Measurements from ENCODE around the gene GLIS1.

Gene GLIS1

DNA sequence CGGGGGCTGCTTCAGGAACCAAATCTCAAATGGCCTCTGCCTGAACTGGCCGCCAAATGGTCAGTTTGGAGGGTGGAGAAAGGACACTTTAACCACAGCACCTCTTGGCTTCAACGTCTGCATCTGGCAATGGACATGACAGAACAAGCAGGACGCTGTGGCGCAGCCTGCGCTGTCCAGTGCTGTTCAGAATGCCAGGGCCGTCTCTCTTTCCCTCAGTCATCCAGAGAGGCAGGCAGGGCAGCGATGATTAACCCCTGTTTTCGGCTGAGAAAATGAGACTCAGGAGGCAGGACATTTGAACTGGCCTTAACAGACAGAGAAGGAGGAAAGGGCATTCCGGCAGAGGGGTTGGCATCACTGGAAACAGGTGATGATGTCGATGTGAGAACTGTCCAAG, 48.6 kb downstream of the GLIS1 start:
- DNase-seq: no peak

DNA sequence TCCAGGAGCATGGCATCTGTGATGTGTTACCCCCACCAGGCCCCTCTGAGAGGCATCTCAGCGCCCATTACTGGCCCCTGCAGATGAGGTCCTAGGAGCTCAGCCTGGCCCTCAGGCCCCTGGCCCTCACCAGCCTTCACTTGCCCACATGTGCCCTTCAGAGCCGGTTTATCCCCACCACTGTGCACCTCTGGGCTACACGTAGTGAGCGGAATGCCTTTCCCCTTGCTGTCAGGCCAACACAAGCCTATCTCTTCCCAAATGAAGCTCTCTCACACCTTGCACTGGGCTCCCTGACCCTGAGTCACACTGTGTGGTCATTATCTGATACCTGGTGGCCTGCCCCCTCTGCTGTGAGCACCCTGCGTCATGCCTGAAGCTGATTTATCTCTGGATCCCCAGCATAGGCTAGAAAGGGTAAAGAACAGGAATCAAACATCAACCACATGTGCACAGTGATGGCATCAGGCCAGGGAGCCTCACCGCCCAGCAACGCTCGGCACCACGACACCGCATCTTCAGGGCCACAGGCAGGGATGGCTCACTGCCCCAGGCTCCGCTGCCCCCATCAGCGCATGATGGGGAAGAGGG, 49.1 kb downstream of the GLIS1 start:
- DNase-seq: no peak

DNA sequence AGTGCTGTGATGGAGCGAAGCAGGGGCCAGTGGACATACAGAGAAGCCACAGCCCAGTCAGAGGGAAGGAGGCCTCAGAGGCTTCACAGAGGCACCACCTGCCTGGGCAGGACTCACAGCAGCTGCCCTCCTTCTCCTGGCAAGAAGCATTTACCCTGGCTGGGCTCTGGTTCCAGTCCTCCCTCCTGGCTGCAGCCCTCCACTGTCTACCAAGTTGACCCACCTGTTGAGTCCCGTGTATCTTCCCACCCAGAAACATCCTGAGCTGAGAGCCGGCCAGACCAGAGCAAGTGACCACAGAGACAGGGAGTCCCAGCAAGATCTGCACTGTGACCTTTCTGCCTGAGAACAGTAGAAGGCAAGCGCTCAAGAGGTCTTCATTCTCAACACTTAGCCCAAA, 49.7 kb downstream of the GLIS1 start:
- DNase-seq: no peak

DNA sequence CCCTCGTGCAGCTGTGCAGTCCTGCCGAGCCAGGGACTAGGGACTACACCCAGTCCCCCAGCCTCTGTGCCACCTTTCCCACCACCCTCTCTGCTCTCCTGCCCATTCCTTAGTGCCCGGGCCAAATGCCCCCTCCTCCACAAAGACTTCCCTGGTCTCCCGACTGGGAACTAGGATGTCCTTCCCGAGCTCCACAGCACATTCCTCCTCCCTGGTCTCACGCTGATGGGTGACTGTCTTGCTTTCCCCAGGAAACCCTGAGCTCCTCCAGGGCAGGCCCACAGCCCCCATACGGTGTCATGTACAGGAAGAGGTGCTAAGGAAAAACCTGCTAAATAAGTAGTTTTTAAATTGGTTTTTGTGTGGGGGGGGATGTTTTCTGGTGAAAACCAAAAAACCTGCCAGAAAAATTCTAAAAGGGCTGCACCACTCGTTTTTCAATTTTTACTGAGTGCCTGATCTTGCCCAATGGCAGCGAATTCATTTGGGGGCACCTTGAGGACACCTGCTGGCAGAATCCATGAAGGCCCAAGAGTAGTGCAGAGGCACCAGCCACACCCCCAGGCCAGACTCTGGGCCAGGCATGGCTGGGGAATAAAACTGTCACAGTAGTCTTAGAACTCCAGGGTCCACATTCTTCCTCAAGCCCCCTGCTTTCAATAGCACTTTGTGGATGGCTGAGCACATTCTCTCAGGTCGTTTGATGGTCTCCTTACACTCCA, 50.4 kb downstream of the GLIS1 start:
- peak; percentile 14 for DNase-seq

DNA sequence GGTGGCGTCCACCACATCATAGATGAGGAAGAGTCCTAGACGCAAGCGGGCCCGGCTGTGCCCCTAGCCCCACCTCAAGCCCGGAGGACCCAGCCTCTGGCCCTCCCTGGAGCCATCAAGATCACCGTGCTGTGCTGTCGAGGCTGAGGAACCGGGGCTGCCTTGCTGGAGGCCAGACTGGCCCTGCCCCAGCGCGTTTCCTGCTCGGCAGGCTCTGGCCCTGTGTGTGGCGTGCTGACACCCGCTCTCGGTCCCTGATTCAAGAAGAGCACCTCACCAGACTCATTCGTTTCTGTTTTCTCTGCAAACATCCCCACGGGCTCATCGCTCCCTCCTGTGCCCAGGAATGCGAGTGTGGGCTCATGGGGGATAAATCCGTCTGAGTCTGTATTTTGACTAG, 51.1 kb downstream of the GLIS1 start:
- no peak for DNase-seq

DNA sequence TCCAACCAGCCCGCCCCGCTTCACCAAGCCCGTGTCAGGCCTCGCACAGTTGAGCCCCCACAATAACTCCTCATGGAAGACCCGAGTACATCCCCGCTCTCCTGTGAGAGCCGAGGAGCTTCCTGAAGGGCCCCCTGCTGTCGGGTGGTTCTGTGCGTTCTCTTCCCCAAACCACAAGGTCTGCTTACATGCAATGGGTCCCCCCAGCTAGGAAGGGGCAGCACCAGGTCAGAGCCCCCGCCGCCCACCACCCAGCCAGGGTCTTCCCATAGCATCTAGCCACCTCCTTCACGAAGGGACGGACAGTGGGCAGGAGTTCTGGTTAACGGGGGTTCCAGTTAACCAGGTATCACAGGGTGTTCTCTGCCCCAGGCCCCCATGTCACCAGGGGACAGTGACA, 51.5 kb downstream of the GLIS1 start:
- DNase-seq: no peak

DNA sequence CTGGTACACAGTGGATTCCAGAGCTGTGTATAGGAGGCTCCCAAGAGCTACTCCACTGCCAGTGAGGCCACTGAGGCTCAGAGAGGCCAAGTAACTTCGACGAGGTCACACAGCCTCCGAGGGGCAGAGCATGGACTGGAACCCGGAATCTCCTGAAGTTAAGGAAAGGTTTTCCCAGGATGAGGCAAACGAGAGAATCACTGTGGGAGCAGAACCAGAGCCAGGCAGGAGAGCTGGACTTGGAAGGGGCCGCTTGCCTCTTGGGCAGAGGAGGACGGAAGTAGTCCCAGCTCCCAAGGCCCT, 52.0 kb downstream of the GLIS1 start:
- DNase-seq: no peak

DNA sequence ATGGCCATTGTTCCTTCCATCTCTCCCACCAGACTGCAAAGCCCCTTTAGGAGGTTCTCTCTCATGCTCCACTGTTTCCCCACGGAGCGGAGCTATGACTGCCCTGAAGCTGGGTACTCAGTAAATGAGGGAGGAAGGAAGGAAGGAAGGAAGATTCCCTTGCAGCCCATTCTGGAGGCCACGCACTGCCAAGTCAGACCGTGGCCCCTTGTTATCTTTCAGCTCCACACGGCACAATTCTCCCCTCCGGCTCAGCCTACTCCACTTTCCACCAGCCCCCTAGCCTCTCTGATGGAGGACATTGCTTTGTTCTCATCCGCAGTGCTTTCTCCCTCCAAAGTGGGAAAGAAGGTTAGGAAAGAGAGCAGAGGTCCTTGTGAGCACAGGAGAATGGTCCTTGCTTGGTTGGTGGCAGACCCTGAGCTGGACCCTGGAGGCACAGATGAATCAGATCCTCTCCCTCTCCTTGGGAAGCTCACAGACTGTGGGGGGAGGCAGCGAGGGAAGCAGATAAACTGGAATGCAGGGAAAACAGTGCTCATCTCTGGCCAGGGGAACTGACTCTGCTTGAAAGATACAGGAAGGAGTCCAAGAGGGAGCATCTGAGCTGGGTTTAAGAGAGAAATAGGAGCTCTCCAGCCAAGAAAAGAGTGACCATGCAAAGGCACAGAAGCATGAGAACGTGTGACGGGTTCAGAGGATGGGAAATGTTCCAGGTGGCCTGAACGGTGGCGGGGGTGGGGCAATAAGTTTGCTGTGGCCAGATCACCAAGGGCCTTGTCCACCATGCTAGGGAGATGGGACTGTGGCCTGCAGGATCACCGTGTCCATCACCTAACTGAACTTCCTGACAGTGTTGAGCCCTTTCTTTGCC, 52.6 kb downstream of the GLIS1 start:
- no peak for DNase-seq

DNA sequence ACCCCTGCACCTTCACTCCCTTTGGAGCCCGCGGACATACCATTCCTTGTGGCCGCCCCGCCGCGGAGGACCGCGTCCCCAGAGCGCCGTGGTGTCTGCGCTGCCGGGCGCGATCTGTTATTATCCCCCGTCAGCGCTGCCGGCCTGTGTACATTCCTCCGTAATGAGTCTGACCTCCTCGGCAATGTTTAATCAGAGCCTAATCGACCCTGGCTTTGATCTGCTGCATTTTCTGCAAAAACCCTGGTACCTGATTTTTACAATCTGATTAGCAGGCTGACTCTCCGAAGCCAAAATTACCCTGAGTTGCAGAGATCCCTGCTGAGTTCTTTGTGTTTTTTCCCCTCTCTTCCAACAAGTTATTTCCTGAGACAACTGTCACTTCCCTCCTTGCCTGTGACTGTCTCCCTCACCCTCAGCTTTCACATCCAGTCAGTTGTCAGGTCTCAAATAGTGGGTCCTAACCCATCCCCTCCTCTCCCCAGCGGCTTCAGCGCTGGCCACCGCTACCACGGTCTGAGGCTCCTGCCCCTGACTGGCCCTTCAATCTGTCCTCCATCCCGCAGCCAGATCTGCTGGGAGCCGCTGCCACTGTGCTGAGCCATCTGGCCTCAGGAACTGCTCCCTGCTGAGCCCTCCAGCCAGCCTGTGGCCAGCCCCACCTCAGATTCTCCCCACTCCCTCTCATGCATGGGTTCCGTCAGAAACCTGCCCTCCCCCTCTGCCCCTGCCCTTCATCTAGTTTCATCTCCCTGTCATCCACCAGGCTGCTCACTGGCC, 53.5 kb downstream of the GLIS1 start:
- no peak for DNase-seq

DNA sequence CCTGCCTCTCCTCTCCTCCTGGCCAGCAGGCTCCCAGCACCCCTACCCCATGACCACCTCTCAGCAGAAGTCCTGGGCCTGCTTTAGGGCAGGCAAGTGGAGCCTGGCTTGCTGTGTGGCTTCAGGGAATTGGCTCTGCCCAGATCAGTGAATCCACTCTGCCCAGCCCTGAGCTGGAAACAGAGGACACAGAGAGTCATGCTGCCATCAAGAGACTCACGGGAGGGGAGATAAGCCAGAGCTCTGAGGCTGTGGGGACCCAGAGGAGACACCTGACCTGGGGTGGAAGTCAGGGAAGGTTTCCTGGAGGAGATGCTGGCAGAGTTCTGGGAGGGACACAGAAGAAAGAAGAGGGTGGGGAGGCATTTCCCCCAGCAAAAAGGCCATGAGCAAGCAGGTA, 54.2 kb downstream of the GLIS1 start:
- DNase-seq: no peak

DNA sequence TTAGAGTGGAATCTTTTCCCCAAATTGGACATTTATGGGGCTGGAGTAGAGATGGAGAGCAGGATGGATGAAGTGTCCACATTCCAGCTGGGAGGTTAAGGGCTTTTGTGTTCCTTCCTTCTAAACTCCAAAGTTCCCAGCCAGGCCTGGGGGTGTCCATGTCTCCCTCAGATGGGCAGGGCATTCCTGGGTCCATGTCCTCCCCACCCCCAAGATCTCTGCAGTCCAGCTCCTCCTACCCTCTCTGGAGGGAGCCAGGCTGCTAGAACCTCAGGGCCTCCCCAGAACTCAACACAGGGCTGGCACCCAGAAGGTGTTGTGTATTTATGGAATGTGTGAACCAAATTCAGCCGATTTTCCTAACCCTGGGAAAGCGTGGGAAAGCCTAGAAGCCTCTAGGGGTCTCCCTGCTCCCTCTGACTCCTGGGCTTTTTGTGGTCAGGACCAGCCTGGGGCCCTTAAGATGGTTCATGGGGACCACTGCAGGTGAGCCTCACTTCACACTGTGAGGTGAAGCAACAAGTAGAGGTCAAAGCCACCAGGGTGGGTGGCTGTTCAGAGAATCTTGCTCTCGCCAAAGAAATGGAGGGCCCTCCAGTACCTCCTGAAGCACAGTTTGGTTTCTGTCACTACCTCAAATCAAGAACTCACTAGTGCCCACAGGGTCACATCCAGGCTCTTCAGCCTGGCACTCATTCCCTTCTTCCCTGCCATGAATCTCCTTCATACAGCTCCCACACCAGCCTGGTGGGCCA, 54.8 kb downstream of the GLIS1 start:
- no peak for DNase-seq

DNA sequence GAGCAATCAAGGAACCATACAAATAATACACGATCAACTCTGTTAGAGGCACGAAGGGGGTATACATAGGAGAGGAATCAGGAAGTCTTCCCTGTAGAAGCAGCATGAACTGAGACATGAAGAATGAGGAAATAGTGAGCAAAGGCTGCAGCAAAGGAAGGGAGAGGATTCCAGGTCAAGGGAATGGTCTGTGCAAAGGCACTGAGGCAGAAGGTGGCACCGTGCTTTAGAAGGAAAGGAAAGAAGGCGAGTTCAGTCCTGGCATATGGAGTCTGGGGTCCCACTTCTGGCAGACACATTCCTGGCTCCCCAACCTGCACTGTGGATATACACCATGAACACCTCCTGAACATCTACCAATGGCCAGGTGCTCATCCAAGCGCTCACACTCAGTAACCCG, 56.1 kb downstream of the GLIS1 start:
- no peak for DNase-seq

DNA sequence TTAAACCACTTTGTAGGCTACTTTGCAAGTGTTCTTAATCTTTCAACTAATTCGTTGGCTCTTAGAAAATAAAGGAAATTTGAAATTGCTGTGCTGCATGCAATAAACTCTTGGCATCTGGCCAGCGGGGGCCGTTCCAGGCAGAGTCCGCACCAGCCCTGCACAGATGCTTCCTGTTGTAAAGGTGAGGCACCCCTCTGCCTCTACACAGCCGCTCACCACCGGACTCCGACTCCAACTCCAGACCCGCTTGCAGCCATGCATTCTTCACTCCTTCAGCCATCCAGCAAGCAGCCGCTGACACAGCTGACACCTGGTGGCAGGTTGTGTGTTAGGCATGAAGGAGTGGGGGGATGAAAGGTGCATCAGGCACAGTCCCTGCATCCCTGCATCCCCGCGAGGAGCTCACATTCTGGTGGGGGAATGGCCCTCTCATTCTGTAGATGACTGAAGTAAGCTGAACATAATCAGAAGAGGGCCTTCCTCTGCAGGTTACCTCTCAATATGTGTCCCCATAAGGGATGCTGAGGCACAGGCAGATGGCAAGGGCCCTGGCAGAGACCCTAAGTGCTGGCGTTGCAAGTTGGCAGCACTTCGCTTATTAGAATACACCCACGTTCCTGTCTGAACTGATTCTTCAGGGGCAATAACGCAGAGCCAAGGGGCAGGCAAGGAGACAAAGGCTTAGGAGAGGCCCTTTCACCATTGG, 56.8 kb downstream of the GLIS1 start:
- peak; percentile 46 for DNase-seq

DNA sequence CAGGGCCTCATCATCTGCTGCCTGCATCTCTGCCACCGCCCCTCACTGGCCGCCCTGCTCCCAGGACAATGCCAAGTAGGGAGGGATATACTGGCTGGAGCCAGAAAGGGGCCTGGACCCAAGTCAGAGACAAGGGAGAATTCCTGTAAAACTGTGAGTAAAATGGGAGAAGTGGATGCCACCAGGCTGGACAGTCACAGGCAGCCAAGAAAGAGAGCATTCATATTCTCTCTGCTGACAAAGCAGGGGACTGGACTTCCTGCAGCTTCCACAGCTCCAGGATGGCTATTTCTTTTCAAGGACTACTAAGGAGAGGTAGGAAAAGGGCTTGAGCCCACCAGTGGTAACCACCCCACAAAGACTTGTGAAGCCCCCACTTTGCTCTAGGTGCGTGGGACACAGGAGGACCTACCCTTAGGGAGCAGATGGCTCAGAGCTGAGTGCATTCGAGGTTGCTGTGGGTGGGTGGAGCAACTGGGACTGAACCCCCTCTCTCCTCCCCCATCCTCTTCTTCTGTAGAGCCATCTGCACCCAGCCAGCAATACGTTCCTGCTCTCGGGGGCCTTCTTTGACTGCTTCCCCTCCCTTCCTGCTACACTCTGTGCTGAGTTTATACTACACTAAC, 57.5 kb downstream of the GLIS1 start:
- DNase-seq: no peak

DNA sequence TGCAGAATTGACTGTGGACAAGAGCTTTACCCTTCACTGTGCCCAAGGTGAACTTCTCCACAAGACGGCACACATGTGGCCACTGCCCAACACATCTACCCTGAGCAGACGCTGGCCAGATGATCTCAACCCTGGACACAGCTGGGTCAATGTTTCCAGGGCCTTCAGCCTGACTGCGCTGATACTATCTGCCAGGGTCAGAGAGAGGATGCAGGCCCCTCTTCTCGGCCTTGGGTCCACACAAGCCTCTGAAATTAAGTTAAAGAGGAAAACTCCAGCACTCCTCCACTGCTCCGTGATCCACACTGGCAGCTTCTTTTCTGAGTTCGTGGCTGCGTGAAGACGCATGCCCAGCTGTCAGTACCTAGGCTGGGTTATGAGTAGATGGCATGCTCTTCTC, 58.1 kb downstream of the GLIS1 start:
- no peak for DNase-seq

DNA sequence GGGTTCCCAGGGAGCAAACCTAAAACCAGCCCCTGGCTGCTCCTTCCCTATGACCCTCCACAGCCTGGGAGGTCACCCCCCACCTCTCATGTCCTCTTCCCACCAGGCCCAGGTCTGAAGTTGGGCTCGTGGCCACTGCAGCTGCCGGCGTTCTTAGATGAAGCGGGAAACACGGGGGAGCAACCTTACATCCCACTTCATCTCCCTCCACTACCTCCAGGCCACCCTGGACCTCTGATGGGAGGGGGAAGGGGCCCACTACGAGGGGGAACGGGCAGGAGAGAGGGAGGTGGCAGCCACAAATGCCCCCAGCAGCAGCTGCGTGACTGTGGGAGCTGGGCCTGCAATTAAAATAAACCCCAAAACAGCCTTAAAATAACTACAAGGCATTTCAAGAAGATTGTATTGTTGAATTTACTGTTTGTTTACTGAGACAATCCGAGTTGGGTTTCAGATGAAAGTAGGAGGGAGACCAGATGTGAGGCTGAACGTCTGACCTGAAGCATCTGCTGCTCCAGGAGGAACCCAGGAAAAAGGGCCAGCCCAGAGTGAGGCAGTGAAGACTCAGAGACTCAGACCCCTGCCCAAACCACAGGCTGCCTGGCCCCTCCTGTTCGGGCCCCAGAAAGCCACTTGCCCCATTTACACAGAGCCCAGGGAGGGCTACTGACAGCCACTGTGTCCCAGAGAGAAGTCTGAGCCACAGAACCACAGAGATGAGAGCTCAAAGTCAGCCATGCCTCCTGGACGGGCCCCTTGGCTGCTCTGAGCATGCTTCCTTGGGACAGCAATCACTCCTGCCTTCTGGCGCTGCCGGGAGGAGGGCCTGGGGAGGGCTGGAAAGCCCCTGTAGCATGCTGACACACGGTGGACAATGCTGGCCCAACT, 59.8 kb downstream of the GLIS1 start:
- no peak for DNase-seq

DNA sequence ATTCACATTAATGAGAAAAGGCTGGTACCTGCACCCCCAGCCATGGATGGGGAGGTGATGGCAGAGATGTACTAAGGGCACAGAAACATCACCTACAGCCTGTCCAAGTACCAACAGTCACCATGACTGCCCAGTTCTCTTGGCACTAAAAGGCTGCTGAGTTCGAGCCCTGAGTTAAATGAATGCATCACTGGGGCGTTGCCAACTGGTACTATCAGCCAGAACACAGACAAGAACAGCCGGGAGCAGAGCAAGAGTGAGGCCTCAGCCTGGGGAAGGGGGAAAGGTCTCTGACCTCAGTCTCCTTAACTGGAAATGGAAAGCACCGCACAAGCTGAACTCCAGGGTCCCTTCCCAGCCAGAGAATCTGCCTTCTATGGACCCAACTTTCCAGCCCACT, 60.5 kb downstream of the GLIS1 start:
- no peak for DNase-seq

DNA sequence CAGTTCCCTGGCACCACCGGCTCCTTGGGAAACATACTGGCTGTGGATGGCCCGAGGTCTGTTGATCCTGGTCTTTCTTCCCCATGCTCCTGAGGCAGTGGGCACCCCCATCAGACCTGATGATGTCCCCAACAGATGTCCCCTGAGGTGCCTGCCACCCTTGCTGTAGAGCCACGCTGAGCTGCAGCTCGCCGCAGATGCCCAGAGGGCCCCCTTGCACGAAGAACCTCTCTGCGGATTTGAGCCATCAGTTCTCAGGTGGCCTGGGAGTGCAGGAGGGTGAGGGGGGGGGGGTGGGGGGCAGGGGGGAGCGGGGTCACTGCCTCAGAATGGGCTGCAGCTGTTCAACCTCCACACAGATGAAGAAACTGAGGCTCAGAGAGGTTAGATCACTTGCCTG, 60.9 kb downstream of the GLIS1 start:
- no peak for DNase-seq

DNA sequence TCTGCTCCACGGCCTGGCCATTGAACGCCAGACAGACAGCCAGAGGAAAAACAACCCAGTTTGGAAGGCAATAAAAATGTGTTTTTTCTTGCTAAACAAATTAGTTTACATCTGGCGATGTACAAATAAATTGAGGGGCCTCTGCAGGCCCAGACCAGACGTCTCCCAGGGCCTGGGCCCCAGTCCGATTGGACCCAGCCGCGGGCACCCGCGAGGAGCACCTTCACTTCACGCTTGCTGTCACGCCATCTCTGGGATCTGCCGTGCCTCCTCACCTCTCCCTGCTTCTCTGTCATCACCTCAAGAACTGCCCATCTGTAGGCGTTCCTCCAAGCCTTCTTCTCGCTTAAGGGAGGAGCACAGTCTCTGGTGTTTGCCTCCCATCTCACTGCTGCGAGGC, 61.5 kb downstream of the GLIS1 start:
- no peak for DNase-seq

DNA sequence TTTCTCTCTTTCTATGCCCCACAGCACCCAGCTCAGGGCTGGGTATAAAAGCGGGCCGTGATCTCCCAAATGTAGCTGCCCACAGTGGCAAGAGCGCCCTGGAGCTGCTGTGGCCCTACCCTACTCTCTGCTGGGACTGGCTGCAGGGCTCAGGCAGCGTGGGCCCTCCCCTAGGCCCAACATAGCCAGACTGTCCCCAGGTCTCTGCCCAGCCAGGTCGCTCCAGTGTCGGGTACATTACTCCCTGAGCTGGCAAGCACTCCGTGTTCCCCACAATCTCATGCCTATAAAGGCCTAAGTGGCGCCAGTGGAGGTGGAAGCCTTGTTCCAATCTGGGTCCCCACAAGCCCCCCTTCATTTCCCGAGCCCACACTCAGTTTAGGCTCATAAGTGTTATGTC, 66.2 kb downstream of the GLIS1 start:
- DNase-seq: no peak

DNA sequence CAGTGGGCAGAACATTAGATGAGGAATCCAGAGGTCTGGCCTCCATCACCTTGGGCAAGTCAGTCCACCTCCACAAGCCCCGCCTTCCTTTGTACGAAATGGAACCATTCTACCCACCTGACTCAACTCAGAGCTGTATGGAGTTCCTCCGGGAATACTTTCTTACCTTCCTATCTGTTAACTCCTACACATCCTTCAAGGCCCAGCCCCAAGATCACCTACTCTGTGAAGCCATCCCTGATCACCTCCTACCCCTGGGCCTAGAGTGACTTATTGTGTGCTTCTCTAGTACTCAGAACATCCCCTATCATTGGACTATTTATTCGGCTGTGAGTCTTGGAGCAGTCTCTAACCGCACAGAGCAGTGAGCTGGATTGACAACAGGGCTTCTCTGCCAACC, 66.7 kb downstream of the GLIS1 start:
- DNase-seq: no peak
